C4-2B (cell line): ENCODE results near the gene F12.

Experiments used
- CTCF ChIP-seq: fragments of 450-650 bp; conservative IDR thresholded peaks from 2 replicates; pipeline ENCODE4 v1.5.1; 2017; ENCODE audit warnings: mild to moderate bottlenecking
- ZFX ChIP-seq: fragments of 450-650 bp; IDR thresholded peaks from 2 replicates; pipeline ENCODE4 v1.6.1; 2017

GRCh38 chr5:177453852-177454396 is 44.6 kb upstream of the F12 start:
- no peak for TF ChIP-seq CTCF
- TF ChIP-seq ZFX = no peak
